Islet of Langerhans (tissue), 1 donor: ENCODE data around the gene ZNF219.
"Not testable (repeated sequence)": the region's sequence is repeated elsewhere in the genome, so short reads cannot be mapped to it uniquely, and the experiment has no call there.

Experiments
- FAIRE-seq: peaks from one replicate; lab custom pipeline; 2011; peaks lifted over from hg19 to GRCh38; lab: Jason Lieb, UNC

Gene ZNF219

GRCh38 chr14:21041676-21042433 lies 56.6 kb downstream of the ZNF219 start, which contains the start of gene RNASE7:
Gene RNASE7, plus strand, starts transcription at chr14:21042362. Its CDS starts 631 bp downstream, at chr14:21042993.
- no peak for FAIRE-seq

GRCh38 chr14:21040941-21041340 lies 57.5 kb downstream of the ZNF219 start:
- FAIRE-seq: not testable (repeated sequence)

- no peak for FAIRE-seq
Measured at GRCh38 chr14:21040370-21040925, 58.0 kb downstream of the ZNF219 start.
